SJSA1 (cell line): ENCODE data around the gene RORC. TPM values are rescaled to one million over a fixed set of nuclear protein-coding genes. Genes with fewer than 3 reads are reported as not detected.
"Not testable (repeated sequence)": the region's sequence is repeated elsewhere in the genome, so short reads cannot be mapped to it uniquely, and the experiment has no call there.

Experiments used
- DNase-seq, 2 experiments: peaks; one replicate each; pipeline ENCODE4 v3.0.0-alpha.2; 2015 to 2020; ENCODE audit warnings: low spot score in 2 of 2, low read depth in 1 of 2
- H3K27ac ChIP-seq: fragments of 250-450 bp; sonication (Bioruptor Pico); 2 replicates; pipeline ENCODE4 v1.5.1; 2020; ENCODE audit warnings: mild to moderate bottlenecking, moderate library complexity
- H3K27me3 ChIP-seq: fragments of 250-450 bp; sonication (Bioruptor Pico); replicated peaks from 2 replicates; pipeline ENCODE4 v1.5.1; 2020; ENCODE audit warnings: mild to moderate bottlenecking, moderate library complexity
- H3K36me3 ChIP-seq: fragments of 250-450 bp; sonication (Bioruptor Pico); 2 replicates; pipeline ENCODE4 v1.5.1; 2020; ENCODE audit warnings: mild to moderate bottlenecking
- H3K4me1 ChIP-seq: fragments of 250-450 bp; sonication (Bioruptor Pico); replicated peaks from 2 replicates; pipeline ENCODE4 v1.6.1; 2021; ENCODE audit warnings: mild to moderate bottlenecking
- H3K4me3 ChIP-seq: fragments of 250-450 bp; sonication (Bioruptor Pico); 2 replicates; pipeline ENCODE4 v1.5.1; 2020; ENCODE audit warnings: mild to moderate bottlenecking
- H3K9me3 ChIP-seq: fragments of 250-450 bp; sonication (Bioruptor Pico); replicated peaks from 2 replicates; pipeline ENCODE4 v1.5.1; 2020; ENCODE audit warnings: mild to moderate bottlenecking
- total RNA-seq: library from RNA; depleted of rRNA; stranded (reverse); fragments of >200 nt; shearing (Covaris generic); gene quantifications from 2 replicates; pipeline ENCODE4 v1.2.3, GENCODE V29; 2014

The RORC gene
- total RNA-seq, 1 experiment from 2014 or later: not detected

- Histone ChIP-seq H3K27ac (no peak overlapping the region), H3K4me3 (no peak overlapping the region), H3K4me1 (no peaks in the 10 kb centered on the region), H3K9me3 (no peaks in the 10 kb centered on the region), H3K27me3 (peaks cover 52% of the 10 kb centered on the region), H3K36me3 (no peaks in the 10 kb centered on the region)
- DNase-seq: peak in 1 of 2 experiments; percentile 38
These were observed 30.2 kb downstream of the RORC start for GRCh38 chr1:151801310-151801820.

GRCh38 chr1:151800830-151801229, 30.8 kb downstream of the RORC start:
- Histone ChIP-seq H3K36me3 (no peaks in the 10 kb centered on the region), H3K27me3 (peaks cover 51% of the 10 kb centered on the region), H3K9me3 (no peaks in the 10 kb centered on the region), H3K4me3 (no peak overlapping the region), H3K4me1 (no peaks in the 10 kb centered on the region), H3K27ac (no peak overlapping the region)
- no peak for DNase-seq

- Histone ChIP-seq H3K27me3 (peaks cover 40% of the 10 kb centered on the region), H3K9me3 (no peaks in the 10 kb centered on the region), H3K4me3 (no peak overlapping the region), H3K27ac (no peak overlapping the region), H3K4me1 (no peaks in the 10 kb centered on the region), H3K36me3 (no peaks in the 10 kb centered on the region)
- no peak for DNase-seq
These were observed 32.2 kb downstream of the RORC start for GRCh38 chr1:151799179-151800022.

GRCh38 chr1:151798571-151798970, 33.0 kb downstream of the RORC start:
- Histone ChIP-seq H3K36me3 (no peaks in the 10 kb centered on the region), H3K27me3 (peaks cover 40% of the 10 kb centered on the region), H3K4me3 (no peak overlapping the region), H3K27ac (no peak overlapping the region), H3K9me3 (no peaks in the 10 kb centered on the region), H3K4me1 (no peaks in the 10 kb centered on the region)
- DNase-seq: no peak

GRCh38 chr1:151790940-151791651, 40.5 kb downstream of the RORC start:
- Histone ChIP-seq H3K4me3 (peak overlapping the region; percentile 40), H3K27ac (no peak overlapping the region), H3K36me3 (no peaks in the 10 kb centered on the region), H3K27me3 (peaks cover 3% of the 10 kb centered on the region), H3K9me3 (no peaks in the 10 kb centered on the region), H3K4me1 (peaks cover 8% of the 10 kb centered on the region; the same call in 1 of the 2 replicates)
- DNase-seq: no peak

- Histone ChIP-seq H3K27ac (no peak within 1 kb of the TSS), H3K4me1 (peaks cover 8% of the 10 kb centered on the region; the same call in 1 of the 2 replicates), H3K9me3 (no peaks in the 10 kb centered on the region), H3K27me3 (peaks cover 8% of the 10 kb centered on the region), H3K36me3 (no peaks in the 10 kb centered on the region), H3K4me3 (peak within 1 kb of the TSS; percentile 40)
- peak; percentile 94 to 99 for DNase-seq
These were observed 41.3 kb downstream of the RORC start, which contains the start of gene TDRKH for GRCh38 chr1:151790071-151790939. Gene TDRKH (minus strand): TSS chr1:151790500. CDS start chr1:151783022, 7,478 bp downstream.

GRCh38 chr1:151787689-151788088, 43.9 kb downstream of the RORC start:
- no peak overlapping the region for H3K27ac ChIP-seq
- DNase-seq: no peak
- peaks cover 8% of the 10 kb centered on the region; the same call in 1 of the 2 replicates for H3K4me1 ChIP-seq
- no peak overlapping the region for H3K4me3 ChIP-seq
- H3K9me3 ChIP-seq: no peaks in the 10 kb centered on the region
- peaks cover 17% of the 10 kb centered on the region for H3K27me3 ChIP-seq
- H3K36me3 ChIP-seq: no peaks in the 10 kb centered on the region

- no peaks in the 10 kb centered on the region for H3K36me3 ChIP-seq
- no peaks in the 10 kb centered on the region for H3K9me3 ChIP-seq
- H3K4me3 ChIP-seq: no peak overlapping the region
- H3K27ac ChIP-seq: no peak overlapping the region
- H3K4me1 ChIP-seq: no peaks in the 10 kb centered on the region
- peaks cover 14% of the 10 kb centered on the region for H3K27me3 ChIP-seq
- DNase-seq: no peak
These were observed 47.8 kb downstream of the RORC start for GRCh38 chr1:151783796-151784195.

- H3K9me3 ChIP-seq: no peaks in the 10 kb centered on the region
- H3K27ac ChIP-seq: no peak overlapping the region
- H3K4me3 ChIP-seq: no peak overlapping the region
- no peaks in the 10 kb centered on the region for H3K4me1 ChIP-seq
- DNase-seq: no peak
- no peaks in the 10 kb centered on the region for H3K36me3 ChIP-seq
- peaks cover 14% of the 10 kb centered on the region for H3K27me3 ChIP-seq
These were observed 48.9 kb downstream of the RORC start for GRCh38 chr1:151782741-151783140.

GRCh38 chr1:151782026-151782425, 49.6 kb downstream of the RORC start:
- peaks cover 14% of the 10 kb centered on the region for H3K27me3 ChIP-seq
- not testable (repeated sequence) for DNase-seq, H3K4me3 ChIP-seq, H3K27ac ChIP-seq, H3K9me3 ChIP-seq, H3K36me3 ChIP-seq, H3K4me1 ChIP-seq

- H3K27ac ChIP-seq, H3K4me1 ChIP-seq, DNase-seq, H3K4me3 ChIP-seq, H3K36me3 ChIP-seq, H3K9me3 ChIP-seq: not testable (repeated sequence)
- peaks cover 12% of the 10 kb centered on the region for H3K27me3 ChIP-seq
These were observed 50.9 kb downstream of the RORC start for GRCh38 chr1:151780736-151781135.

GRCh38 chr1:151779852-151780251, 51.8 kb downstream of the RORC start:
- no peaks in the 10 kb centered on the region for H3K9me3 ChIP-seq
- H3K27me3 ChIP-seq: peaks cover 5% of the 10 kb centered on the region; the same call in 1 of the 2 replicates
- no peaks in the 10 kb centered on the region for H3K36me3 ChIP-seq
- no peak overlapping the region for H3K4me3 ChIP-seq
- H3K4me1 ChIP-seq: no peaks in the 10 kb centered on the region
- DNase-seq: no peak
- no peak overlapping the region for H3K27ac ChIP-seq

- H3K4me1 ChIP-seq: no peaks in the 10 kb centered on the region
- H3K27me3 ChIP-seq: no peaks in the 10 kb centered on the region
- no peak for DNase-seq
- H3K27ac ChIP-seq: no peak overlapping the region
- no peak overlapping the region for H3K4me3 ChIP-seq
- no peaks in the 10 kb centered on the region for H3K36me3 ChIP-seq
- no peaks in the 10 kb centered on the region for H3K9me3 ChIP-seq
These were observed 54.3 kb downstream of the RORC start for GRCh38 chr1:151777317-151777716.
